ENCODE data around the gene MYLK2.
A peak's percentile ranks its signal among the peaks of the same experiment; 100 is the strongest.

MYLK2 gene

DNA sequence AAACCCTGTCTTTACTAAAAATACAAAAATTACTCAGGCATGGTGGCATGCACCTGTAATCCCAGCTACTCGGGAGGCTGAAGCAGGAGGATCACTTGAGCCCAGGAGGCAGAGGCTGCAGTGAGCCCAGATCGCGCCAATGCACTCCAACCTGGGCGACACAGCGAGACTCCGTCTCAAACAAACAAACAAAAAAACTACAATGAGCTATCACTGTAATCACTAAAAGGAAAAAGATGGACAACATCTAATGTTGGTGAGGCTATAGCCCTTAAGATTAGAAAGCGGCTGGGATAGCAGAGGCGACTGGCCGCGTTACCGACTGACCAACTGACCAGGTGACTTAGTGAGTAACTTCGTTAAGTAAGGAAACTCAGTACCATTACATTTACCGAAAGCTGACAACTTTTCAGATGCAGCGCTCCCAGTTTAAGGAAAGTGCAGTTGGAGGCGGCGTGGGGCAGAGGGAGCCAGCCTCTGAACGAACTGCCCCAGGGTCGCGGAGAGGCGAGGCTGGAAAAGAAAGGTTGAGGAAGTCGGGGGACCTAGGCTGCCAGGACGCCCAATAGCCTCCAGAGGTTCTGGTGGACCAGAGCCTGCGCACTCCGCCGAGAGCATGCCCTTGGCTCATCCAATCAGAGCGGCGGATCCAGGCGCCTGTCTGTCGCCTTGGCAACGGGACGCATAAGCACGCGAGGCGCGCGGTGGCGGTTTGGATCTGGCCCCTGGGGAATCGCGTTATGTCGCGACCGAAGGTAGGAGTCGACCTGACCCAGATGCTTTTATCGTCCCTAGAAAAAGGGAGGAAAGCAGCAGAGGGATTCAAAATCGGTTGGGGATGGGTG, 60.2 kb downstream of the MYLK2 start:
- peak; percentile 88 for DNase-seq

DNA sequence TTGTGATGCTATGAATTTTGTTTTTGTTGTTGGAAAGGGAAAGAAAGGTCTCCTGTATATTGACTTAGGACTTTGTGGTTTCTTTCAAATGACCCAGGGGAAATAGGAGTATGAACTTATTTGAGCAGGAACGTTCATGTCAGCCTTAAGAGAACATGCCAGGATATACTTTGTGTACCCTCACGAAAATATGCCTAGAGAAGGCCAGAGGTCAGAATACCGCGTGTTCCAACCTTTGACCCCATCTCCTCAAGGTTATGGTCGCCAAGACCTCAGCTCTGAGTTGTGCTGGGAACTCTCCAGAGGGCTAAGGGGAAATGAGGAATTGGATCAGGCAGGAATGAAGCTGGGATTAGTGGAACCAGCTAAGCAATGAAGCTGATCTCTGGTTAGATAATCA, 62.8 kb downstream of the MYLK2 start:
- DNase-seq: no peak

DNA sequence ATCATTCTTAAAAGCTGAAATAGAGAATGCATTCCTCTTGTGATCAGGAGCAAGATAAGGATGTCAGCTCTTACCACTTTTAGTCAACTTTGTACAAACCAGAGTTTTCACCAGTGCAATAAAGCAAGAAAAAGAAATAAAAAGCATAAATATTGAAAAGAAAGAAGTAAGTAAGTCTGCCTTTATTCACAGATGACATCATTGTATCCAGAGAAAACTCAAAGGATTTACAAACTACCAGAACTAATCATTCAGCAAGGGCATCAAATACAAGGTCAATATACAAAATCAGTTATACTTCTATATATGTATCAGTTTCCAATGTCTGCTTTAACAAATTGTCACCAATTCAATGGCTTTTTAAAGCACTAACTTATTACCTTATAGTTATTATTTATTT, 64.7 kb downstream of the MYLK2 start:
- no peak for DNase-seq

Data from 8988T (cell line).